ENCODE data around the gene AADACL4.

AADACL4 gene

DNA sequence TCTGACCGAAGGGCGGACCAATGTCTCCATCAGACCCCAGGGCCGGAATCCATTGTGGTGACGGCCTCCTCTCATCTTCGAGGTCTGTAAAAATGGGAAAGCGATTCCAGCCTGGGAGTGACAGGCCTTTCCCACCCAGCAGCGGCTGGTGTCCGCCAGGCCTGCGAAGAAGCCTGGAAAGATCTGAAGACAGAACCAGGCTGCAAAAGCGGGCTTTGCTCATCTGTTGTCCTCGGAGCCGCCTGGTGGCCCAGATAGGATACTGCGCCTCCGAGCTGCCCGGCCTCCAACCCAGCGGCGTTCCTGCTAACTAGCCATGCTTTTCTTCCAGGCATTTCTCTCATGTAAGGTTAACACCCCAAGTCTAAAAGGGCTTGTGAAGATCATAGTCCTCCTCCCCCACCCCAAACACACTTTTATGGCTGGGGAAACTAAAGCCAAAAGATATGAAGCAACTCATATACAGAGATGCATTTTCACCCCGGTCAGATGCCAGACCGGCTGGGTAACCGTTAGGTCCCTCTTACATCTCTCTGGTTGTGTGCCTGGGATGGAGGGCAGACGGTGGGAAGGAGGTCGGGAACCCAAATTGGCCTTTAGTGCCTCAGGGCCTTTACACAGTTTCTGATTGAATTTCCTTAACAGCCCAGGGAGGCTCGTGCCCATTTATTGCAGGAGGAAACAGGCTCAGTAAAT is 23.9 kb upstream of the AADACL4 start:
- Histone ChIP-seq H3K4me3 (ENCODE audit: low read depth in 1 of 2, low read length in 2 of 2) (peak overlapping the region; percentile 81 to 82), H3K36me3 (ENCODE audit: control insufficient read depth in 1 of 2, insufficient read depth in 2 of 2, low read length in 2 of 2) (no peaks in the 10 kb centered on the region)

DNA sequence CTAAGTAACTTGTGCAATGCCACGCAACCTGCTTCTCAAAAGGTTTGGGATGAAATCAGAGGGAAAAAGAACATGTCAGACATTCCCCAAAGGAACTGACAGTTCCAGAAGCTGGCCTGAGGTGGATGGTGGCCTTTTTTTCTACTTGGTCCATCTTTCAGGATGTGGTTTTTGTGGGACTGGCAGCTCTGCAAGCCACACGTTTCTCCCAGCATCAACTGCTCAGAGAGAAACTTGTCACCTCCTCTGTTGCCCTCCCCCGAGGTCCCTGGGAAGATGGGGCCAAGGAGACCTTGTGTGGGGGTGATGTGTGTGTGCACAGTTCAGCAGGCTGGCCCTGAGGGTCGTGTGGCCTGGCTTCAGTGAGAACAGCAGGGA is 23.4 kb upstream of the AADACL4 start:
- H3K36me3 ChIP-seq (ENCODE audit: control insufficient read depth in 1 of 2, insufficient read depth in 2 of 2, low read length in 2 of 2): no peaks in the 10 kb centered on the region
- no peaks in the 10 kb centered on the region for H3K9me3 ChIP-seq (ENCODE audit: control insufficient read depth in 1 of 2, low read length in 2 of 2)
- no peak overlapping the region for H3K4me3 ChIP-seq (ENCODE audit: low read depth in 1 of 2, low read length in 2 of 2)
- peaks cover 13 to 60% of the 10 kb centered on the region in 2 donors for H3K4me1 ChIP-seq (ENCODE audit: control insufficient read depth in 1 of 2, insufficient read depth in 2 of 2, low read length in 2 of 2)
- no peaks in the 10 kb centered on the region for H3K27me3 ChIP-seq (ENCODE audit: low read depth, low read length)
- no peak overlapping the region for H3K27ac ChIP-seq (ENCODE audit: low read length)

More for the DNA sequence above, 23.9 kb upstream of the AADACL4 start:
- no peaks in the 10 kb centered on the region for H3K27me3 ChIP-seq (ENCODE audit: low read depth, low read length)
- H3K4me1 ChIP-seq (ENCODE audit: control insufficient read depth in 1 of 2, insufficient read depth in 2 of 2, low read length in 2 of 2): peaks cover 18 to 64% of the 10 kb centered on the region in 2 donors
- no peaks in the 10 kb centered on the region for H3K9me3 ChIP-seq (ENCODE audit: control insufficient read depth in 1 of 2, low read length in 2 of 2)
- peak overlapping the region; percentile 87 for H3K27ac ChIP-seq (ENCODE audit: low read length)

GRCh38 chr1:12620931-12621330 is 23.0 kb upstream of the AADACL4 start:
- no peak overlapping the region for H3K4me3 ChIP-seq (ENCODE audit: low read depth in 1 of 2, low read length in 2 of 2)
- H3K27ac ChIP-seq (ENCODE audit: low read length): no peak overlapping the region
- no peaks in the 10 kb centered on the region for H3K9me3 ChIP-seq (ENCODE audit: control insufficient read depth in 1 of 2, low read length in 2 of 2)
- no peaks in the 10 kb centered on the region for H3K27me3 ChIP-seq (ENCODE audit: low read depth, low read length)
- H3K36me3 ChIP-seq (ENCODE audit: control insufficient read depth in 1 of 2, insufficient read depth in 2 of 2, low read length in 2 of 2): no peaks in the 10 kb centered on the region
- peaks cover 12 to 56% of the 10 kb centered on the region in 2 donors for H3K4me1 ChIP-seq (ENCODE audit: control insufficient read depth in 1 of 2, insufficient read depth in 2 of 2, low read length in 2 of 2)

GRCh38 chr1:12621346-12622335 is 22.2 kb upstream of the AADACL4 start:
- Histone ChIP-seq H3K4me1 (ENCODE audit: control insufficient read depth in 1 of 2, insufficient read depth in 2 of 2, low read length in 2 of 2) (peaks cover 12 to 48% of the 10 kb centered on the region in 2 donors), H3K36me3 (ENCODE audit: control insufficient read depth in 1 of 2, insufficient read depth in 2 of 2, low read length in 2 of 2) (no peaks in the 10 kb centered on the region), H3K9me3 (ENCODE audit: control insufficient read depth in 1 of 2, low read length in 2 of 2) (no peaks in the 10 kb centered on the region), H3K27me3 (ENCODE audit: low read depth, low read length) (no peaks in the 10 kb centered on the region), H3K4me3 (ENCODE audit: low read depth in 1 of 2, low read length in 2 of 2) (no peak overlapping the region), H3K27ac (ENCODE audit: low read length) (no peak overlapping the region)

DNA sequence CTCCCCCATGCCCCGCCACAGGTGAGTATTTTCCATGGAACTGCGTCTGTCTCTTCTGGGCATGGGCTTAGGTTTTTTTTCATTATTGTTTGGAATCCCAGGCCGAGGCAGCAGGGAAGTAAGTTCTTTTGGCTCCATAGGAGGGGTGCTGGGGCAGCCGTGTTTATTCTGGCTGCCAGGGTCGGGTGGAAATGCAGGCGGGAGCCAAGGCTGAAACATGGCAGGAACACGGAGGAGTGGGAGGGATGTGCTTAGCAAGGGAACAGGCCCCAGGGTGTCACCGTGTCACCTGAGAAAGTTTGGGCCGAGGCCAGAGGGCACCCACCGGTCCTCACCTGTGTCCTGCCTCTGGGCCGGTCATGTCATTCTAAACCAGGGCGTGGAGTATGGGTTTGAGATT is 21.4 kb upstream of the AADACL4 start:
- H3K4me3 ChIP-seq (ENCODE audit: low read depth in 1 of 2, low read length in 2 of 2): no peak overlapping the region
- no peak overlapping the region for H3K27ac ChIP-seq (ENCODE audit: low read length)
- peaks cover 12 to 48% of the 10 kb centered on the region in 2 donors for H3K4me1 ChIP-seq (ENCODE audit: control insufficient read depth in 1 of 2, insufficient read depth in 2 of 2, low read length in 2 of 2)
- no peaks in the 10 kb centered on the region for H3K36me3 ChIP-seq (ENCODE audit: control insufficient read depth in 1 of 2, insufficient read depth in 2 of 2, low read length in 2 of 2)
- no peaks in the 10 kb centered on the region for H3K9me3 ChIP-seq (ENCODE audit: control insufficient read depth in 1 of 2, low read length in 2 of 2)
- no peaks in the 10 kb centered on the region for H3K27me3 ChIP-seq (ENCODE audit: low read depth, low read length)

DNA sequence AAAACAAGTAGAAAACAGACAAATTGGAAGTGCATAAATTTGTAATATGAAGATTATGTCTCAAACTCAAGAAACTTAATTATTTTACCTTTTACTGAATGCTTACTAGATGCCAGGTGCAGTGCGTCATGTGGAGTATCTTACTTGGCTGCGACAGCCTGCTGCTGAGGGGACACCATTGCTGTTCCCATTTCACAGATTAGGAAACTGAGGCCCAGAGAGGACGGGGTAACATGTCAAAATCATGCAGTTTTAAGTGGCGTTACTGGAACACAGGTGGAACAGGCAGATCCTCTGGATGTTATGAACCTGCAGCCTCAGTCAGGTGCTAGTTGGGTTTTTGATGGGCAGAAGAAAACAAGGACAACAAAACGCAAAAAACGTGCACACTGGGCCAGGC is 18.6 kb upstream of the AADACL4 start:
- no peaks in the 10 kb centered on the region for H3K9me3 ChIP-seq (ENCODE audit: control insufficient read depth in 1 of 2, low read length in 2 of 2)

GRCh38 chr1:12626888-12627287 is 17.0 kb upstream of the AADACL4 start:
- H3K27ac ChIP-seq (ENCODE audit: low read length): no peak overlapping the region
- no peaks in the 10 kb centered on the region for H3K36me3 ChIP-seq (ENCODE audit: control insufficient read depth in 1 of 2, insufficient read depth in 2 of 2, low read length in 2 of 2)
- no peaks in the 10 kb centered on the region for H3K27me3 ChIP-seq (ENCODE audit: low read depth, low read length)
- H3K4me3 ChIP-seq (ENCODE audit: low read depth in 1 of 2, low read length in 2 of 2): no peak overlapping the region
- no peaks in the 10 kb centered on the region for H3K9me3 ChIP-seq (ENCODE audit: control insufficient read depth in 1 of 2, low read length in 2 of 2)
- peaks cover 0 to 24% of the 10 kb centered on the region in 2 donors for H3K4me1 ChIP-seq (ENCODE audit: control insufficient read depth in 1 of 2, insufficient read depth in 2 of 2, low read length in 2 of 2)

More for the DNA sequence above, 18.6 kb upstream of the AADACL4 start:
- Histone ChIP-seq H3K4me3 (ENCODE audit: low read depth in 1 of 2, low read length in 2 of 2) (no peak overlapping the region), H3K27ac (ENCODE audit: low read length) (no peak overlapping the region), H3K36me3 (ENCODE audit: control insufficient read depth in 1 of 2, insufficient read depth in 2 of 2, low read length in 2 of 2) (no peaks in the 10 kb centered on the region), H3K4me1 (ENCODE audit: control insufficient read depth in 1 of 2, insufficient read depth in 2 of 2, low read length in 2 of 2) (peaks cover 4 to 31% of the 10 kb centered on the region in 2 donors), H3K27me3 (ENCODE audit: low read depth, low read length) (no peaks in the 10 kb centered on the region)

- Histone ChIP-seq H3K27me3 (ENCODE audit: low read depth, low read length) (no peaks in the 10 kb centered on the region), H3K4me3 (ENCODE audit: low read depth in 1 of 2, low read length in 2 of 2) (no peak overlapping the region), H3K27ac (ENCODE audit: low read length) (no peak overlapping the region), H3K36me3 (ENCODE audit: control insufficient read depth in 1 of 2, insufficient read depth in 2 of 2, low read length in 2 of 2) (no peaks in the 10 kb centered on the region), H3K9me3 (ENCODE audit: control insufficient read depth in 1 of 2, low read length in 2 of 2) (no peaks in the 10 kb centered on the region), H3K4me1 (ENCODE audit: control insufficient read depth in 1 of 2, insufficient read depth in 2 of 2, low read length in 2 of 2) (peaks cover 0 to 20% of the 10 kb centered on the region in 2 donors)
Measured at GRCh38 chr1:12627296-12627695, 16.6 kb upstream of the AADACL4 start.

- H3K27ac ChIP-seq (ENCODE audit: low read length): no peak overlapping the region
- H3K27me3 ChIP-seq (ENCODE audit: low read depth, low read length): no peaks in the 10 kb centered on the region
- H3K9me3 ChIP-seq (ENCODE audit: control insufficient read depth in 1 of 2, low read length in 2 of 2): no peaks in the 10 kb centered on the region
Measured at GRCh38 chr1:12629511-12629956, 14.4 kb upstream of the AADACL4 start.

GRCh38 chr1:12629985-12630760 is 13.7 kb upstream of the AADACL4 start:
- no peaks in the 10 kb centered on the region for H3K27me3 ChIP-seq (ENCODE audit: low read depth, low read length)
- H3K27ac ChIP-seq (ENCODE audit: low read length): no peak overlapping the region
- peaks cover 0 to 6% of the 10 kb centered on the region in 2 donors for H3K4me1 ChIP-seq (ENCODE audit: control insufficient read depth in 1 of 2, insufficient read depth in 2 of 2, low read length in 2 of 2)
- H3K4me3 ChIP-seq (ENCODE audit: low read depth in 1 of 2, low read length in 2 of 2): no peak overlapping the region
- no peaks in the 10 kb centered on the region for H3K9me3 ChIP-seq (ENCODE audit: control insufficient read depth in 1 of 2, low read length in 2 of 2)
- H3K36me3 ChIP-seq (ENCODE audit: control insufficient read depth in 1 of 2, insufficient read depth in 2 of 2, low read length in 2 of 2): no peaks in the 10 kb centered on the region

More at GRCh38 chr1:12629511-12629956, 14.4 kb upstream of the AADACL4 start:
- peaks cover 0 to 6% of the 10 kb centered on the region in 2 donors for H3K4me1 ChIP-seq (ENCODE audit: control insufficient read depth in 1 of 2, insufficient read depth in 2 of 2, low read length in 2 of 2)
- H3K36me3 ChIP-seq (ENCODE audit: control insufficient read depth in 1 of 2, insufficient read depth in 2 of 2, low read length in 2 of 2): no peaks in the 10 kb centered on the region
- no peak overlapping the region for H3K4me3 ChIP-seq (ENCODE audit: low read depth in 1 of 2, low read length in 2 of 2)

All from muscle layer of duodenum (tissue), 2 donors.